Stimulated activated CD4-positive, alpha-beta T cell treated with anti-CD3 and anti-CD28 coated beads, Interleukin-4, amount 100 ng/mL, for 1 hour (primary cell): Measurements from ENCODE around the gene ASB7.

Experiments used
- DNase-seq: peaks from one replicate; pipeline ENCODE4 v3.0.0-alpha.2; 2020

The ASB7 gene

DNA sequence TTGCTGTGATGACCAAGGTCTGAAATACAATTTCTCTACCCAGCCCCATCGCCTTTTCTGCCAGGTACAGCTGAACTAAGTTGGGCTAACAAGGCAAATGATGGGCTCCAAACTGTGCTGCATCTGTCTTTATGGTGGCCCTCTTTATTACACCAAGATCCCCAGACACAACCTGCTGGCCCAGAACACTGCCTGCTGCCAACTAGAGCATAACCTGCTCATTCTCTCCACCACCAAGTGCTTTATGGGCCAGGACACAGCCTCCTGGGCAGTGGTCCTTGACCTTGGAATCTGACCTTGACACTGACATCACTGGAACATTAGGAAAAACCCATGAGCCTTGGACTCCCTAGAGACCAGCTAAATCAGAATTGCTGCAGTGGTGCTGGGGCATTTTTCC is 3.7 kb upstream of the ASB7 start:
- DNase-seq: no peak

DNA sequence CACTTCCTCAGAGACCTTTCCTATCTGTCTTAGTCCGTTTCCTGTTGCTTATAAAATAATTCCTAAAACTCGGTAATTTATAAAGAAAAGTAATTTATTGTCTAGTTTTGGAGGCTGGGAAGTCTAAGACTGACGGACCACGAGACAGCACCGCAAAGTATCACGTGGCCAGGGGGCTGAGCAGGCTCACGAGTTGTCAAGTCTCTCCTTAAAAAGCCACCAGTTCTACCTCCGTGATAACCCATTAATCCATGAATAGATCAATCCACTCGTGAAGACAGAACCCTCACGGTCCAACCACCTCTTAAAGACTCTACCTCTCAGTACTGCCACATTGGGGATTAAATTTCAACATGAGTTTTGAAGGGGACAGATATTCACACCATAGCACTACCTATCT is 1.2 kb upstream of the ASB7 start:
- peak; percentile 45 for DNase-seq

DNA sequence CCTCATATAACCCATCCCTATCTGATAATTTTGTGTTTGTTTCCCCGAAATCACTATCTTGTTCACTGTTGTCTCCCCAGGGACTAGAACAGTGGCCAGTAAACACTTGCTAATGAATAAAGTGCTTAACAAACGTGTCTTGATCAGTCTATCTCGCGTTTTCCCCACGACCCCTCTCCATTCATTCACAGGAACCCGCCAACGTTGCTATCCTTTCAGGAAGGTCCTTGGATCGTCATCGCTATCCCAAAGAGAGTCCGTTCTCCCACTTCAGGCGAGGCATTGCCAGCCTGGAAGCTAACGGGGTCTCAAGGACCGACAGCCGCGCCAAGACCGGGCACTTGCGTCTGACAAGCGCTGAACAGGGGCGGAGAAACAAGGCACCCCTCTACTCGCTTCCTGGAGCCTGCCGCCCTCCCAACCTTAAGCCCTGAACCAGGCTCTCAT is 749 bp upstream of the ASB7 start:
- no peak for DNase-seq

DNA sequence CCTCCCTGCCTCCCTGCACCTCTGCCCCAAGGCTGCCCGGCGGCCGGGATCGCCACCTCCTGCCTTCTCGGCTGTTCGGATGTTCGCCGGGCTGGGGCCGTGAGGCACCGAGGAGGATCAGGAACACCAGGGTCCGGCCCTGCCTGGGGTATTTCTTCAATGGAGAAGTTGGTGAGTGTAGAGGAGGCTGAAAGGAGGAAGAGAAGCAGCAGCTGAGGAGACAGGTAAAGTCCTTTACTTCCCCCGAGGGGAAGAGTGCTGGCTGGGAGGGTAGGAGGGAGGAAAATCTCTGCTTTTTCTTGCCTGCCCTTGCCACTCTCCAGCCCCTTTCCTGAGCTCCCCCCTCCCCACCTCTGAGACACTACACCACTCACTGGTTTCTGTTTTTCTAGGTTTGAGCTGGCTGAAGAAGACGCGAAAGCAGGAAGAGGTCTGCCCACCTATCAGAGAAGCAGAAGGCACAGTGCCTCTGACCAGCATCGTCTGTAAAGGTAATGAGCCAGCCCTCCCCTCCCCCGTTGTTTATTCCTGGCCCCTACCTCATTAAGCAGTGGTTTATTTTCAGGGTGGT is 519 bp downstream of the ASB7 start:
- DNase-seq: peak; percentile 25

DNA sequence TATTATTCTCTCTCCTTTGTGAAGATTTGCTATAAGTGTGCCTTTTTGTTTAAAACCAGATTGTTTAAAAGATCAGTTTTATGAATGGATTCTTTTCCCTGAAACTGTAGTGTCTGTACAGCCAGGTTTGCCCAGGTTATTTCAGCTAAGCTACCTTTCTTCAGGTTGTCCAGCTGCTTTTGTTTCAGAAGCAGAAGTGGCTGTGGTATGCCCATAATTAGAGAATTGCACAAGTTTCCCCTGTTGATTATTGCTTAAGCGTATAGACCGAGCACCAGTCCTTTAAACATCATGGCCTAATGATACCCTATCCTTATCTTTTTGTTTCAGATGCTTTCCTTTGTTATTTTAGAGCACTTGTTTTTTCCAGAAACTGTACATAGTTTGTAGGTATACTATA is 10.2 kb downstream of the ASB7 start:
- no peak for DNase-seq

DNA sequence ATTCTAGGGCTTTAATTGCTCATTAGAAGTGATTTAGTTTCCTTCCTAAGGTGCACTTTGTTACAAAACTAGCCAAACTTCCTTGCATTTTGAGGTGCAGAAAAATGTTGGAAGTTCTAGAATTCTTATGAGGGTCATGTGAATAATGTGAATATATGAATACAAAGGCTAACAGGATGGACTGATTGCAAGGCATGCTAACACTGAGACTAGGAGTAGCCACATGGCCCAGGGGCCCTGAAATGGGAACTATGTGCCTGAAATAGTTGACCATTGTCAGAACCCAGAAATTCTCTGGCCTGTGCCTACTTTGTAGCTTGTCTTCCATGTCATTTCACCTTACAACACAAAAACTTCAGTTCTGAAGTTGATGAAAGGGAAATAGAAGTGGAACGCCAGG is 10.8 kb downstream of the ASB7 start:
- no peak for DNase-seq

DNA sequence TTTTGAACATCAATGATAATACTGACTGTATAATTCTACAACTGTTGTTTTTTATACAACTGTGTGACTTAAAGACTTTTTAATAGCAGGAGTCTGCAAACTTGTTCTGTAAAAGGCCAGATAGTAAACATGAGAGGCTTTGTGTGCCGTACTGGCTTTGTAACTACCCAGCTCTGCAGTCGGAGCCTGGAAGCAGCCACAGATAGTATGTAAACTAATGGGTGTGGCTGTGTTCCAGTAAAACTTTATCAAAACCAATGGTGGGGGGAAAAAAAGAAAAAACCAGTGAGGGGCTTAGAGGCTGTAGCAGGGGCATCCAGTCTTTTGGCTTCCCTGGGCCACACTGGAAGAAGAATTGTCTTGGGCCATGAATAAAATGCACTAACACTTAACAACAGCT is 11.9 kb downstream of the ASB7 start:
- no peak for DNase-seq

DNA sequence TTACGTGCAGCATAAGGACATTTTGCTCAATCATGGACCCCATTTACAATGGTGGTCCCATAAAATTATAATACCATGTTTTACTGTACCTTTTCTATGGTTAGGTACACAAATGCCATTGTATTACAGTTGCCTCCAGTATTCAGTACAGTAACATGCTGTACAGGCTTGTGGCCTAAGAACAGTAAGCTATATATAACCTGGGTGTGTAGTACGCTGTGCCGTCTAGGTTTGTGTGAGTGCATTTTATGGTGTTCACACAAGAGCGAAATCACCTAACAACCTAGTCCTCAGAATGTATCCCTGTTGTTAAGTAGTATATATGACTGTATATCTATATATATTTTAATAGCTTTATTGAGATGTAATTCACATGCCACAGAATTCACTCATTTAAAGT is 12.5 kb downstream of the ASB7 start:
- DNase-seq: no peak

DNA sequence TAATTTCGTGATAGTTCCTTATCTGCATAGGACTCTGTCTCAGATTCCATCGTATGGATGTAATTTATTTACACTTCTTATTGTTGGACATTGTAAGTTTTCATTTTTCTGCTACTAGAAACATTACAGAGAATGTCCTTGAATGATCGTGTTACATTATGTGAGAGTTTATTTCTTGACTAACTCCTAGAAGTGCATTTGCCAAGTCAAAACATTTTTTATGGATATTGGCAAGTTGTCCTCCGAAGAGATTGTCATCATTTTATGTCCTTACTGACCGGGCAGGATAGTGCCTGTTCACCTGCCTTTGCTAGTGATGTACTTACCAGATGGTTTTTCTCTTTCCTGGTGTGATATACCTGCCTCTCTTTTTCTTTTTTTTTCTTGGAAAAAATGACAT is 13.4 kb downstream of the ASB7 start:
- no peak for DNase-seq

DNA sequence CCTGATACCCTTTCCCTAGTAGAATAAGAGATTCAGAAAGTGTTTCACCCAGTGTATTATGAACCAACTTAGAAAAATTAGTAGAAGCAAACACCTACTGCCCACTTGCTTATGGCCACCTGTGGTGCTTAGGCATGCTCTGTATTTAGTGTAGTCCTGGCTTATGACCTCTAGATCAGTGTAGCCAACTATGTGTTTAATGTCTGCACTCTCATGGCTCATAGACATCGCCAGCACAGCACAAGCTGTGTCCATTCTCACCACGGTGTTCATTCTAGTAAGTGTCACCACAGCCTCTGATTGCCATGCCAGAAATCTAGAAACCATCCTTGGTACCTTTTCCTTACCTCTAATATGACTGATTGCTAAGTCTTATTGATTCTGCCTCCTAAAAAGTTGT is 14.3 kb downstream of the ASB7 start:
- DNase-seq: no peak

DNA sequence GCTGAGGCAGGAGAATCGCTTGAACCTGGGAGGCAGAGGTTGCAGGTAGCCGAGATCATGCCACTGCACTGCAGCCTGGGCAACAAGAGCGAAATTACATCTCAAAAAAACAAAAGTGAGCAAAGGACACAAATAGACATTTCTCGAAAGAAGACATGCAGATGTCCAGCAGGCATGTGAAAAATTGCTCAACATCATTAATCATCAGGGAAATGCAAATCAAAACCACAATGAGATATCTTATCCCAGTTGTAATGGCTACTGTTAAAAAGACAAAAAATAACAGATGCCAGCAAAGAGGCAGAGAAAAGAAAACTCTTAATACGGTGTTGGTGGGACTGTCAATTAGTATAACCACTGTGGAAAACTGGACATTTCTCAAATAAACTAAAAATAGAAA is 20.9 kb downstream of the ASB7 start:
- DNase-seq: no peak

DNA sequence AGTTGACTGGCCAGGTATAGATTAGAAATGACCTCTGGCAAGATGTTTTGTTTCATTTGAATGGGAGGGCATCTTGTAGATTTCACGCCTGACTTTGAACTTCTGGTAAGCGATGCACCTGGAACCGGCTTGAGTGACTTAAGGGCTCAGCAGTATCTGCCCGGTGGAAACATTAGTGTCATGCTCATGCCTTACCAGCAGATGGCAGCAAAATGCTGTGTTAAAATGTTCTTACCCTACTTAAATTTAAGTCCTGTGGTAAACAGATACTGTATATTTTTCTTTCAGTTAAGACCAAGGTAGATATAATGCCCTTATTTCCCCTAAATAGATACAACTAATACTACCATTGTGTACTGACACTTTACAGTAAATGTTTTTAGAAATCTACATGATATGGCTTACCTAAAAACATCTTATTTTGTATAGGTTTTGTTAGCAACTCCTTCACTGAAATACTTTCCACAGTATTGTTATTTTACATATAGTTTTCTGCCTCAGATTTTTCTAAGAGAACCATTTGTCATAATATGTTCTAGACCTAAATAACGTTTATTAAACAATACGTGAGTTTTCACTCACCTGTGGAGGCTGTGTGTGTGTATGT is 25.5 kb downstream of the ASB7 start:
- DNase-seq: peak; percentile 48

DNA sequence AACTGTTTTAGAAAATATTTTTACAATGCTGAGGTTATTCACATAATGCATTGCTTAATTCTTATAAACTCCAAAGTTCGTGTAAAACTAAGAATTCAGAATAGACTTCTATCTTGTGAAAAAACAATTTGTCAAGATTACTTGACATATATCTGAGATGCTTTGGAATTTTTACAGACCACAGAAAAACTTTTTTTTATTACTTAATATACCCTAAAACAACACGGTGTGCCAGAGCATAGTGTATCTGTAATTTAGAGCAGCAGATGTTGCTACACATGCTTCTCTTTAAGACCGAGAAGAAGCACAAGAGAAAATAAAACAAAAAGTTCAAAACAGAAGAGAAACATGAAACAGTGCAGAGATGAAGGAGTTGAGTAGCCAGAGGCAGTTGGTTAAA is 26.4 kb downstream of the ASB7 start:
- no peak for DNase-seq

DNA sequence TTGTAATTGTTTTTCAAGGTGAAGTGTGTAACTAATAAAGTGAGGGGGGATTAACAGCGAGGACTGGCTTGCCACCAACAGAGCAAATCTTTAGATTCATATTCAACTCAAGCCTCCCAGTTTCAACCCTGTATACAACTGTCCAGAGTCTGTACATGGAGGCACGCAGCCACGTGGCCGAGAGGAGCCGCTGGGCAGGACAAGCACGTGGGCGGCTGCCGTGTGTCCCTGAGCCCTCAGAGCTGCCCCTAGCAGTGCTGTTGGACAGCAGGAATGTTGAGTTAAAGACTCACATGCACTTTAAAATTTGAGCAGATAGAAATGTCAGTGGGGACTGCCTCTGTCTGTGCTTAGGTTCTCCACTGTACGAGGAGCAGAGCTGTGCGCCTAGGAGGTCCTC is 29.4 kb downstream of the ASB7 start:
- DNase-seq: no peak

DNA sequence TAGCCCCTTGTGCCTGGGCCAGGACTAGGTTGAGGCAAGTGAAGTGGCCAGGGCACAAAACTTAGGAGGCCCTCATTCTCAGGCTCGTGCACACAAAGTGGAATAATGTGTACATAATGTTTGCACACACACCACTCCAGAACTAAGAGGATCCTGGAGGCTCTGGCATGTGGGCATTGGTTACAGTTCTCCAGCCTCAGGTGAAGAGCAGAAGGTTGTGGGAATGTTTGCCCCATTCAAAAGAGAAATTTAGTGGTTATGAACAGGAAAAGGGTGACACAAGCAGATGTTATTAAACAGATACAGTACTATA is 31.3 kb downstream of the ASB7 start:
- DNase-seq: no peak

DNA sequence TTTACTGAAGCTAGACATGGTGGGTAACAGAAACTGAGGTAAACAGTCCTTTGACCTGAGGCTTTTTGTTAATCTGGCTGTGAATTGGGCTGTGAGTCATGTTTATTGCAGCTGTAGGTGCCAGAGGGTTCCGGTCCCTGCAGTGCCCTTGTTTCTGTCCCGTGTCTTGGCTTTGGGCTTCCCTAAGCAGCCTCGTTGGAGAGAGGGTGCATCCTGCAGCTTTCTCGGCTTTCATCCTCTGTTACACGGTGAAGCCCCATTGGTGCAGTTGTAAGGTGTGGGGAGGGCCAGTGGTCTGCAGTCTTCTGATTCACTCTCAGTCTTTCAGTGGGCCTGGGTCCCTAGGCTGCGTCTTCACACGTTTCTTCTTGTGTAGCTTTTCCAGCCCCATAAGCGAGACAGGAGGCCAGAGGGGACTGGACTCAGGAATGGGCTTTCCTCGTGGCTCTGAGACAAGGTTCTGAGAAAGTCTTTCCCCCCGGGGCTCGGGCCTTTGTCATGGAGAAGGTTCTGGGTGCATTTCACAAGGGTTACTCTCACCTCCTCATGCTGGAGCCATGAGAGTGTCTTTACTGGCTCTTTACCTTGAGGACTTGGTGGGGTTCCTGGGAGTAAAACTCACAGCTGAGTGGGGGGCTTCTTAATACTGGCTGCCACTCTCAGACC is 33.1 kb downstream of the ASB7 start:
- DNase-seq: no peak

DNA sequence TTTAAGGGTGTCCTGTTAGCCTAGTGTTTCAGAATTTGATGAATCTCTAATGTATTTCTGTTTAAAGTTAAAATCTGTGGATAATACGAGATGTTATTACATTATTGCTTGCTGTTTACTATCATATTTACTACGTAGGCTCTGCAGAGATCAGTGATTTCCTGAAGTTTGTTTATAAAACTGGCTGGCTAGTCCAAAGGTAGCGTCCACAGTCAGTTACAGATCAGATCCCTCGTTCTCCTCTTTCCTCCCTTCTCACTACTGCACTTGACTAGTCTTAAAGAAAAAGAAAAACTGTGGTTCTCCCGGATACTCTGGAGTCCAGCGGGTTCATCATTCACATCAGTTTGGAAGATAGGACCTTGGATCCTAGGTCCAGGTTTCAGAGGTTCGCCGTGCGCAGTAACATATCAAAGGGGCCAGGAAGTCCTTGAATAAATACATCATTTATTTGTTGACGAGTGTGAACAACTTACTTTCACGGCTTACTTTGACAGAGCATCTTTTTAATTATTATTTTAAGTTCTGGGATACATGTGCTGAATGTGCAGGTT is 35.9 kb downstream of the ASB7 start:
- DNase-seq: no peak

DNA sequence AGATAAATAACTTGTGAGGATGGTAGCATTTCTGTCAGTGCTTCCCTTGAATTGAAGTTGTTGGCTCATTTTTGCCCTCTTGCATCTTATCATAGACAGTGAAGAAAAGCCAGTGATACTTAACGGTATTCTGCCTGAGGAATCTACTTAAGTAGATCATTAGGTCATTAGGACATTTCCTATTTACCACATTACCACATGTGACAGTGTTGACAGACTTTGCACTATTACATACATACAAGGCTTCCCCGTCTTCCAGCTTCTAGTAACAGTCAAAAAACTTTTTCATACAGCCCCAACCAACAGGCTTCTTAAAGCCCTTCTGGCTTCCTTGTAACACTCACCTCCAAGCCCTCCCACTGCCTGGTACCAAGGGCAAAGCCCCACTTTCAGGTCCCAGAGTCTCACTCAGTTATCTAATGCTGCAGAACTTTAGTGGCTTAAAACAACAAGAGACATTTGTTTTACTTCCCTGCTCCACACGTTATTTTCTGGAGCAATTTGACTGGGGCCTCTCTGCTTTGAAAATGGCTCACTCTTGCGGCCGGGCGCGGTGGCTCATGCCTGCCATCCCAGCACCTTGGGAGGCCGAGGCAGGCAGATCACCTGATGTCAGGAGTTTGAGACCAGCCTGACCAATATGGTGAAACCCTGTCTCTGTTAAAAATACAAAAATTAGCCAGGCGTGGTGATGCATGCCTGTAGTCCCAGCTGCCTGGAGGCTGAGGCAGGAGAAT is 40.0 kb downstream of the ASB7 start:
- no peak for DNase-seq

DNA sequence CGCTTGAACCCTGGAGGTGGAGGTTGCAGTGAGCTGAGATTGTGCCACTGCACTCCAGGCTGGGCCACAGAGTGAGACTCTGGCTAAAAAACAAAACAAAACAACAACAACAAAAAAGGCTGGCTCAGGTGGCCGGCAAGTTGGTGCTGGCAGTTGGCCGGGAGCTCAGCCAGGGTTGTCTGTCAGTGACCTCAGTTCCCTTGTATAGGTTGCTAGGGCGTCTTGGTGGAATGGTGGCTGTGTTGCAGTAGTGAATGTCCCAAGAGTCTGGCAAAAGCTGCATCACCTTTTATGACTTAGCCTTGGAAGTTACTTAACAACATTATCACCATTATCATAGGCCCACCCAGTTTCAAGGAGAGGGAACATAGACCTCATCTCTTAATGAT is 40.6 kb downstream of the ASB7 start:
- no peak for DNase-seq

DNA sequence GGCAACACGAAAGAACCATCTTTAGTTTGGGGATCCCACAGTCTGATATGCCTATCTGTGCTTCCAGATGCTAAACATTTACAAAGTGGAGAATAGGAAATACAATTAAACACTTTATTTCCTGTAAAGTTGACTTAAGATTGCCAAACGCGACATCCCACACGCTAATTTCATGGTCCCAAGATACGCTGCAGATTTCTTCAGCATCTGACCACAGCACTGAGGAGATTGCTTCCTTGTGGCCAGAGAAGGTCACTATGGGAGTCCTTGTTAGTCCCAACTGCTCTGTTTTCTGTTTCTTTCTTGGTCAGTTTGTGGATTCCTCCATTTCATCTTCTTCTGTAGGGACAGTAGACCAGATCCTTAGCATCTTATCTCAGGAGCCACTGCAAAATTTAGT is 43.3 kb downstream of the ASB7 start:
- DNase-seq: no peak

DNA sequence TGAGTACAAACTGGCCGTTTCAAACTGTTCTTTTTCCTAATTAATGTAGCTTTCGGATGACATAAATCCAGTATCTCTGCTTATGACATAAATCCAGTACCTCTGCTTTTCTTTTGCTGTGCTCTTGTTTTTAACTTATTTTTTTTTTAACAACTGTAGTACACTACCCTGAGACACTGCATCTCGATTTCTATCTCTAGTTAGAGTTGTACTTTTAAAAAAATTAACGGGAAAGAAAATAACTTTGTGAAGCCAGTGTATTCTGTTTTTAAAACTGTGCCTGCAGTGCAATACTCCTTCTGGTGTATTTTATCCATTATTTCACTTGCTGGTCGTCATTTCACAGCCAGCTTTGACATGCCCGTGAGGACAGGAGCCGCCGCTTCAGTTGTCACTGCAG is 46.6 kb downstream of the ASB7 start:
- DNase-seq: no peak

DNA sequence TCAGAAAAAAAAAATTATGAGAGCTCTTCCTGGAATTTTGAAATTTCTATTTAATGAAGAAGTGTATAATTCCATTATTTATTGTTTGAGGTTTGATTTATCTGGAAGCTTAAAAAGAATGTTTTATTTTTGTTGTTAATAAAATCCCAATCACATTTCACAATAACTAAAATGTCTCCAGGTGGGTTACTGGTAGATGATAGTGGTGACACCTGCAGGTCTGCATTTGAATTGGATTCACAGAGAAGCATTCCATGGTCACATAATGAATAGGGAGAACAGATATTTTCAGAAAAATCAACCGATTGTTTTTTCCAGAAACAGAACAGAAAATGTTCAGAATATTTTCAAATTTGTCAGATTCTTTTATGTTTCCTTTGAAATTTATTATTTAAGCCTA is 48.3 kb downstream of the ASB7 start:
- DNase-seq: no peak

DNA sequence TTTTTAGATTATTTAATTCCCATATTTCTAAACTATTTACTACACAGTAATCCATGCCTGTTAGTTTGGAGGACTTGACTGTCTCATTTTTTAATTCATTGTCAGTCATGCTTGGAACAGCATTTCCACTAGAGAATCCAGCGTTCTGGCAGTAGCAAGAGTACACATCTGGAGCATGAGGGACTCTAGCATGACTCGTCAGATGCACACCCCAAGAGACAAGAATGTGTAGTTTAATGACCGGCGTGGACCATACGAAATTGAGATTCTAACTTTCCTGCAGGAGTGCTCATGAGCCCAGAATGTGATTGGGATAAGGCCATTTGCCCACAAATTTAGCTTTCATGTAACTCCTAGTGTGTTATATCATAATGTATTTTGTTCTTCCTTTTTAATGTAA is 48.9 kb downstream of the ASB7 start:
- DNase-seq: no peak

DNA sequence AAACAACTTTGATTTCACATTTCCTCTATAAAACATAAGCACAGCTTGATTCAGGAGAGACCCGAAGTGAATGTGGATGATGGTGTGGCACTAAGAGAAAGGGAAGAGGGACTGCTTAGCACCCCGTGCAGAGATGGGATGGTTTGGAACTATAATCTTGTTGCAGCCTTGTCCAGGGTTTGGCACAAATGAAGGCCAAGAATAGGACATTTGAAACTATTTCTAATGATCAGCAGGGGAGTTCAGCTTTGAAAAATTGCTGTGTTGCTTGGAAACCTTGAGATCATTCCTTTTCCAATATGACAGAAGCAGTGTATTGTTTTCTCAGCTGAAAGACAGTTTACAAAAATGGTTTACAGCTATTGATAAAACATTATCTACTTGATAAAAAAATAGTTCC is 49.7 kb downstream of the ASB7 start:
- DNase-seq: no peak
